HG02884 (cell line): ENCODE data around the gene FSD1L.

Source experiments
- ATAC-seq: cut with Tn5 transposase; IDR thresholded peaks from one replicate; pipeline ENCODE4 v1.9.1; 2021; ENCODE audit warnings: mild to moderate bottlenecking, moderate library complexity; ENCODE audit not compliant: unreplicated experiment

The FSD1L gene

GRCh38 chr9:105435453-105435852, 12.4 kb upstream of the FSD1L start:
- ATAC-seq: no peak

DNA sequence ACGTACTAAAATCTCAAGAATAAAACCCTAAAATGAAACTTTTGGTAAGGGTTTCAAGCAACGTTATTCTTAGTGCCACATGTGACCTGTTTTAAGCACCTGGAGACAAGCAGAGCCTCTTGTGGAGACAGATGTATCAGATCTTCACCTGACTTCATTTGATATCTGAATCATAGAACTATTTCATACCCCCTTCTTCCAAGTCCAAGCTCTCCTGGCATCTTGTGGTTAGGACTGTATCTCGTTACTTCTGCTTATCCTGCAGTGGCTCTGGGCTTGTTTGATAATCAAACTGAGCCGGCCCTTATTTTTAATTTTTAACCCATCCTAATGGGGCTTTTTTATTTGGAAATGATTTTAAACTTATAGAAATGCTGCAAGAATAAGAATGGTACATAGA, 11.1 kb upstream of the FSD1L start:
- ATAC-seq: no peak

- ATAC-seq: no peak
These were observed 10.1 kb upstream of the FSD1L start for GRCh38 chr9:105437704-105438103.

GRCh38 chr9:105438141-105438806, 9.6 kb upstream of the FSD1L start:
- ATAC-seq: no peak

- ATAC-seq: no peak
These were observed 8.4 kb upstream of the FSD1L start for GRCh38 chr9:105439428-105439827.

- no peak for ATAC-seq
These were observed 6.1 kb upstream of the FSD1L start for GRCh38 chr9:105441616-105442160.

DNA sequence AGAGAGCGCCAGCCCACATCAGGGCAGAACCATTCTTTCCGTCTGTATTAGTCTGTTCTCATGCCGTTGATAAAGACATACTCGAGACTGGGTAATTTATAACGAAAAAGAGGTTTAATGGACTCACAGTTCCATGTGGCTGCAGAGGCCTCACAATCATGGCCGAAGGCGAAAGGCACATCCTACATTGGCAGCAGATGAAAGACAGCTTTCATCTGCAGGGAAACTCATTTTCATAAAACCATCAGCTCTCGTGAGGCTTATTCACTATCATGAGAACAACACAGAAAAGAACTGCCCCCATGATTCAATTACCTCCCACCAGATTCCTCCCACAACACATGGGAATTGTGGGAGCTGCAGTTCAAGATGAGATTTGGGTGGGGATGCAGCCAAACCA, 4.7 kb upstream of the FSD1L start:
- ATAC-seq: no peak

DNA sequence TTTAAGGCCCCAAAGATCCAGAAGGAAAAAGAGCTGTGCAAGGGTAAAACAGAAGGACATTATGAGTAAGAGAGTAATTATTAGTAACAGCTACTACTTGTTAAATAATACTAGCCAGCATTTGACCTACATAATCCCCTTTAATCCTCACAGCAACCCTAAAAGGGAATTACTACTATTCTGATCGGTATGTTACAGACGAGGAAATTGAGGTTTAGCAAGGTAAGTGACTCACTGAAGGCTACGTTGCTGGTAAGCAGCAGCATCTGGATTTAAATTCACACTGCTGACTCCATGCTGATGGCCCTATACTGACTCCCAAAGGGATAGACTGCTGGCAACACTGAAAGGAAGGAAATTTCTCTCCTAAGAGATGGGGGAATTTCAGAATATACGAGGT, 3.7 kb upstream of the FSD1L start:
- no peak for ATAC-seq

DNA sequence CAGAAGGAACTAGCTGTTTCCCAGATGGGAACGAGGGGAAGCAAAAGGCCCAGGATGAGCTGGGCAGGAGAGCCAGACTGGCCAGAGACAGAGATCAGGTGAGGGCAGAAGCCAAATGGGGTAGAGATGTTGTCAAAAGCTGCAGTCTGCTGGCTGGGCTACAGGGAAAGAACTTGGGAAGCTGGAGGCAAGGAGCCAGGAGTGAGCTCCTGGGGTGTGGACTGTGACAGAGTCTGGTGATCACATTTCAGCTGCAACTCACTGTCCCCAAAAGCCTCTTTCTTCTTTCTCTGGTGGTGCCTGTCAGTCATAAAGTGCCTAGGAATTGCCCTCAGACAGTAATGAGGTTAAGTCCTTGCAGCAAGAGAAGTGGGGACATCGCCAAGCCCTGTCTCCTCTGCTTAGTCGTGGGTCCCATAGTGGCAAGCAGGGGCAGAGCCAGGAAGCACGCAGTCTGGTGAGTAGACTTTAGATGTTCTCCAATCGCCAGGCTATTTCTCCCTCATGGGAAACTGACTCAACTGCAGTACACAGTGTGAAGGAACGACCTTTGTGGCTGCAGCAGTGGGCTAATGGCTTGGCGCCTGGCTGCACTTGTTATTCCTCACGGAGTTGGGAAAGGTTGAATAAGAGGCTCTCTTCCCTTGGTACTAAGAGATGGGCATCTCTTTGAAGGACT, 2.5 kb upstream of the FSD1L start:
- no peak for ATAC-seq

DNA sequence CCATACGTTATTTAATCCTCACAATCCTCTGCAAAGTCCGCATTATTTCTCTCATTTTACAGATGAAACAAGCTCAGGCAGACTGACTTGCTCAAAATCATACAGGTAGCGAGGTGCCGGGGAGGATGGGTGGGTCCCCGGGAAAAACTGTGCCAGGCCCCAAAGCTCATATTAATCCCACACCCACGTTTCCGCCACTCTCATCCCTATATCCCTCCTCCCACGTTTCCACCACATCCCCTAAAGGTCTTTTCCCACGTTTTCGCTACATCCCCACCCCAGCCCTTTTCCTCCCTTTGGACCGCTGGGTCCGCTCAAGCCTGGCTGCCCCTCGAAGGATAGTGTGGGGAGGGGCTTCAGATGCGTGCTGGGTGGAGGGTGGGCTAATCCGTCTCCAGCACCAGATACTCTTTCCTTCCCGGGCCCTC, 434 bp upstream of the FSD1L start:
- no peak for ATAC-seq

- ATAC-seq: no peak
These were observed 1.2 kb downstream of the FSD1L start for GRCh38 chr9:105449081-105449480.

- ATAC-seq: no peak
These were observed 4.4 kb downstream of the FSD1L start for GRCh38 chr9:105452185-105452584.

GRCh38 chr9:105455836-105456475, 8.1 kb downstream of the FSD1L start:
- no peak for ATAC-seq

DNA sequence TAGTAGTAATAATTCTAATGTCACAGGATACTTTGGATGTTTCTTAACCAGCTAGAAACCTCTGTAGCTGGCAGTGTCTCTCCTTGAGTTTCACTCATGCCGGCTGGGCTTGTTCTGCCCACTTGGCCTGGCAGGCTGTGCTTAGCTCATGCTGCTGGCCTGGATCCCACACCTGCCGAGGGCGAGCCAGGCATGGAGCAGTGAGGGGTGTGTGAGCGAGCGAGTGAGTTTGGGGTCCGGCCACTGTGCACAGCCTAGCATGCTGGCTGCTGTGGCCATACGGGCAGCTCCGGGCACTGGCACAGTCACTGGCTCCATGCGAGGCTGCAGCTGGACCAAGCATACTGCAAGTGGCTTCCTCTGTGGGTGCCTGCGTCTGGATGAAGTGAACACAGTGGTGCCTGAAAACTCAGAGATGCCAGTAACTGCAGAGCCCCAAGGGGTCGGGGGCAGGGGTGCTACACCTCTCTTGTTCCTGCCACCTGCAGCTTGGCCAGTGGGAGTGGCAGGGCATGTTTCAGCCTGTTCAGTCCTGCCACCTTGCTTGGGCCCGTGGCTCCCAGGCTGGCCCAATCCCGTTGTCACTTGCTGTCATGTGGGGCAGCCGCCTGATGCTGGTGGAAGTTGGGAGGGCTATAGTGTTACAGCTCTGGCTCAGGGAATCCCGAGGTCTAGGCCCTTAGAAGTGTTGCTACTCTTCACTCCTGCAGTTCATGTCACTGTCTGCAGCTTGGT, 9.9 kb downstream of the FSD1L start:
- ATAC-seq: no peak

DNA sequence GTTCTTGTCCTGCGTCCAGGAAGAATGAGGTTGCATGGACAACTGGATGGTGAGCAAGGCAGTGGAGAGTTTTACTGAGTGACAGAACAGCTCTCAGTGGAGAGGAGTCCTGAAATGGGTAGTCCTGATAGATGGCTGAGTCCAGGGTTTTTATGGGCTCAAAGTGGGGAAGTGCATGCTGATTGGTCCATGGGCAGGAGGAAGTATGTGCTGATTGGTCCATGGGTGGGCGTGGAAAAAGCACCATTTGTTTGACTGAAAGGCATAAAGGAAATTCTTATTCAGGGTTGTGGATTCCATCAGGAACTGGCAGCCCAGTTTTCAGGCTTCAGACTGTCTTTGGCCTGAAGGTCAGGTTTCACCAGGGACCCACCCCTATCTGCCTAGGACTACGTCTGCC, 10.6 kb downstream of the FSD1L start:
- no peak for ATAC-seq

- ATAC-seq: no peak
These were observed 11.5 kb downstream of the FSD1L start for GRCh38 chr9:105459336-105459735.

DNA sequence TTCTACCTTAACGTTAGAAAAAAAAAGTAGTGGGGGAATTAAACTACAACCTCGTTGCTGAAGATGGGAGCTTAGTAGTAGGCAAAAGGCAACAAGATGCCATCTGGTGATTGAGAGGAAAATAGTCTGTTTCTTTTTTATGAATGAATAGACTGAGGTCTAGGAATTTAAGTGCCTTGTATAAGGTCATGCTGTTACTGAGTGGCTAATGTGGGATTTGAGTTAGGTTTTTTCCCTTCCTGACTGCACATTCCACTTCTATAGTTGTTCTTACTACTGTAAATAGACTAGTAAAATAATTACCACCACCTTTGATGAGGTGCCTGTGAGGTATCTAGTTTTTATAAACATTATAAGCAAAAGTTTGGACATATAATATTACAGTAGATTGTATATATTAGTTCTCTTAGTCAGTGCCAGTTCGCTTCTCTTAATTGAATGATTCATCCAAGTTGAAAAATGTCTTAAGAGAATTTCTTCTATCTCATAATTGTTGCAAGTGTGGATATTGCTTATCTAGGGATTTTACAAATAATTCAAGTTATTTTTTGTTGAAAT, 19.1 kb downstream of the FSD1L start:
- no peak for ATAC-seq

GRCh38 chr9:105468875-105469274, 21.0 kb downstream of the FSD1L start:
- ATAC-seq: no peak

DNA sequence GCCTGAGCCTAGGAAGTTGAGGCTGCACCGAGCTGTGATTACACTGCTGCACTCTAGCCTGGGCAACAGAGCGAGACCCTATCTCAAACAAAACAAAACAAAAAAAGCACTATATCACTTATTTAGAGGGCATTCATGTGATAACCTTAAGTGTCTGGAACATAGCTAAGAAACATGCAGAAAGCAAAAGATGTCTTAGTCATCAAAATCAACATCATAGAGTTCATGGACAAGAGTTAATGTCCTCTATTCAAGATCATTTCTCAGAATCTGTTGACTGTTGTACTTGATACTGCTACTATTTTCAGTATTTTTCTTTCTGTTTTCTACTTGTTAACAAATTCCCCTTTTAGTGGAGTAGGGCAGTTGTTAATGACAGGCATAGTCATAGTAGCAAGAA, 25.4 kb downstream of the FSD1L start:
- no peak for ATAC-seq

- ATAC-seq: no peak
These were observed 27.5 kb downstream of the FSD1L start for GRCh38 chr9:105475302-105475701.

DNA sequence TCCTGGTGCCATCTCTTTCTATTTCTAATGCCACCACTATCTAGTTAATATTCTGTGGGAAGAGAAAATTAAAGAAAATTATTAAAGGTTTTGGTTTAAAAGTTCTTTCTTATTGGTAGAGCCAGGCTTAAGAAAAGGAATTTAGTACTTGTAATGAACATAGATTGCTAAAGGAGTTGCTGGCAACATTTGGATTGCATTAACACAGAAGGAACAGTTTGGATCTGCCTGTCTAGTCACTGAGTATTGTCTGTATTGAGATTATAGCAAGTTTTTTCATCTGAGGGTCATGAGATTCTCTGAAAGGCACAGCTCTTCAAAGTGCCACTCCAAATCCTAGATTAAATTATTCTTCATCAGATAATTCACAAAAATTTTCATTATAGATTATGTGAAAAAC, 32.0 kb downstream of the FSD1L start:
- ATAC-seq: no peak
